Uterus (tissue), 2 donors: Measurements from ENCODE around the gene NAT8.

ENCODE experiments used
- POLR2A ChIP-seq, 2 donors: fragments of 450-650 bp; IDR thresholded peaks; one replicate each; pipeline ENCODE4 v1.6.1; 2016; ENCODE audit warnings: antibody characterized with exemption in 2 of 2, mild to moderate bottlenecking in 1 of 2, moderate library complexity in 1 of 2
- TF ChIP-seq, protein P1 (sequence below), 4 experiments: fragments of 200-600 bp in 2 of 4; fragments of 450-650 bp in 2 of 4; sonication (generic) in 2 of 4; IDR thresholded peaks; one replicate each; pipeline ENCODE4 v1.5.1; 2016 to 2019; ENCODE audit warnings: antibody characterized with exemption in 4 of 4, mild to moderate bottlenecking in 2 of 4, moderate library complexity in 1 of 4

DNA sequence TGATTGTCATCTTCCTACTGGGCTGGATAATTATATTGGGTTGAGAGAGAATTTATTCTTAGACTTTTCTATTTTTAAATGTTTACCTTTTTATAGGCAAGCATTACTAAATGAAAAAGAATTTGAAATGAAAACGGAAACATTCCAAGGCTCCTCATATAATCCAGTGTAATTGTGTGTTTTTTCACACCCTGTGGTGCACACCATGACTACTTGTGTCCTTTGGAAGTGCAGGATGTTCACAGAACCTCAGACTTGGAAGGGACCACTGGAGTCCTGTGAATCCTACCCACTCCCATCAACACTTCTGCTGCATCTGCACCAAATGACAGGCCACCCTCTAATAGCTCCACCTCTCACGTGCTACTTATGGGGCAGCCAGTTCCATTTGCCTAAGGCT is 48.0 kb downstream of the NAT8 start:
- TF ChIP-seq, protein P1, sequence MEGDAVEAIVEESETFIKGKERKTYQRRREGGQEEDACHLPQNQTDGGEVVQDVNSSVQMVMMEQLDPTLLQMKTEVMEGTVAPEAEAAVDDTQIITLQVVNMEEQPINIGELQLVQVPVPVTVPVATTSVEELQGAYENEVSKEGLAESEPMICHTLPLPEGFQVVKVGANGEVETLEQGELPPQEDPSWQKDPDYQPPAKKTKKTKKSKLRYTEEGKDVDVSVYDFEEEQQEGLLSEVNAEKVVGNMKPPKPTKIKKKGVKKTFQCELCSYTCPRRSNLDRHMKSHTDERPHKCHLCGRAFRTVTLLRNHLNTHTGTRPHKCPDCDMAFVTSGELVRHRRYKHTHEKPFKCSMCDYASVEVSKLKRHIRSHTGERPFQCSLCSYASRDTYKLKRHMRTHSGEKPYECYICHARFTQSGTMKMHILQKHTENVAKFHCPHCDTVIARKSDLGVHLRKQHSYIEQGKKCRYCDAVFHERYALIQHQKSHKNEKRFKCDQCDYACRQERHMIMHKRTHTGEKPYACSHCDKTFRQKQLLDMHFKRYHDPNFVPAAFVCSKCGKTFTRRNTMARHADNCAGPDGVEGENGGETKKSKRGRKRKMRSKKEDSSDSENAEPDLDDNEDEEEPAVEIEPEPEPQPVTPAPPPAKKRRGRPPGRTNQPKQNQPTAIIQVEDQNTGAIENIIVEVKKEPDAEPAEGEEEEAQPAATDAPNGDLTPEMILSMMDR (IDR thresholded peaks at IDR 0.05), result no peak
- no peak for TF ChIP-seq POLR2A (IDR thresholded peaks at IDR 0.05)
